Neural cell (in vitro differentiated cells): Measurements from ENCODE around the gene KLHDC4. TPM values are rescaled to one million over a fixed set of nuclear protein-coding genes. Genes with fewer than 3 reads are reported as not detected.

ENCODE experiments used
- H2AFZ ChIP-seq: fragments of 200-600, 300-800 bp; sonication (generic), shearing (Covaris generic); 2 replicates; pipeline ENCODE4 v1.6.0; 2014; ENCODE audit warnings: low read depth, mild to moderate bottlenecking, antibody characterized with exemption, low read length, moderate library complexity
- H3F3A ChIP-seq: fragments of 200-600 bp; shearing (Covaris generic); 2 replicates; pipeline ENCODE4 v1.6.1; 2016; ENCODE audit warnings: mild to moderate bottlenecking, moderate library complexity, mixed read lengths, antibody characterized with exemption, low read length; ENCODE audit not compliant: insufficient read depth, poor library complexity, severe bottlenecking
- H3K27ac ChIP-seq: fragments of 200-600, 300-800 bp; sonication (generic), shearing (Covaris generic); 2 replicates; pipeline ENCODE4 v1.5.1; 2014; ENCODE audit warnings: mild to moderate bottlenecking, low read length, moderate library complexity
- H3K27me3 ChIP-seq: fragments of 300-800, 200-600 bp; sonication (generic), shearing (Covaris generic); 2 replicates; pipeline ENCODE4 v1.6.0; 2014; ENCODE audit warnings: mild to moderate bottlenecking, low read depth, low read length, moderate library complexity; ENCODE audit not compliant: insufficient read depth
- H3K36me3 ChIP-seq: fragments of 300-800, 200-600 bp; sonication (generic), shearing (Covaris generic); 2 replicates; pipeline ENCODE4 v1.5.1; 2014; ENCODE audit warnings: mild to moderate bottlenecking, antibody characterized with exemption, low read length, moderate library complexity; ENCODE audit not compliant: insufficient read depth
- H3K4me2 ChIP-seq: fragments of 300-800, 200-600 bp; sonication (generic), shearing (Covaris generic); 2 replicates; pipeline ENCODE4 v1.6.0; 2014; ENCODE audit warnings: mild to moderate bottlenecking, low read length
- H3K4me3 ChIP-seq: fragments of 300-800, 200-600 bp; sonication (generic), shearing (Covaris generic); 2 replicates; pipeline ENCODE4 v1.5.1; 2014; ENCODE audit warnings: mild to moderate bottlenecking, low read length, moderate library complexity
- H3K79me2 ChIP-seq: fragments of 200-600 bp; shearing (Covaris generic); replicated peaks from 2 replicates; pipeline ENCODE4 v1.6.0; 2014; ENCODE audit warnings: mild to moderate bottlenecking, low read length, moderate library complexity; ENCODE audit not compliant: insufficient read depth
- H3K9ac ChIP-seq: fragments of 300-800, 200-600 bp; sonication (generic), shearing (Covaris generic); 2 replicates; pipeline ENCODE4 v1.6.1; 2016; ENCODE audit warnings: mild to moderate bottlenecking, low read length, mixed read lengths
- H3K9me2 ChIP-seq: fragments of 200-600 bp; shearing (Covaris generic); 2 replicates; pipeline ENCODE4 v1.6.1; 2016; ENCODE audit warnings: mild to moderate bottlenecking, low read length, mixed read lengths; ENCODE audit not compliant: insufficient read depth
- H3K9me3 ChIP-seq: fragments of 200-600, 300-800 bp; sonication (generic), shearing (Covaris generic); 2 replicates; pipeline ENCODE4 v1.6.1; 2016; ENCODE audit warnings: mild to moderate bottlenecking, mixed run types, low read length, moderate library complexity, mixed read lengths
- H4K20me1 ChIP-seq: fragments of 200-600 bp; shearing (Covaris generic); 2 replicates; pipeline ENCODE4 v1.6.1; 2016; ENCODE audit warnings: mild to moderate bottlenecking, mixed run types; ENCODE audit not compliant: insufficient read depth
- CTCF ChIP-seq: fragments of 450-650 bp; IDR thresholded peaks from 2 replicates; pipeline ENCODE4 v1.5.1; 2014; ENCODE audit warnings: antibody characterized with exemption, mild to moderate bottlenecking, moderate library complexity; ENCODE audit not compliant: poor library complexity, severe bottlenecking
- EP300 ChIP-seq: fragments of 450-650 bp; conservative IDR thresholded peaks from 2 replicates; pipeline ENCODE4 v1.6.1; 2014; ENCODE audit warnings: antibody characterized with exemption, mild to moderate bottlenecking, moderate library complexity; ENCODE audit not compliant: poor library complexity, severe bottlenecking
- EZH2 ChIP-seq: fragments of 200-600, 300-800 bp; shearing (Covaris generic), sonication (generic); IDR thresholded peaks from 2 replicates; pipeline ENCODE4 v1.6.1; 2014; ENCODE audit warnings: antibody characterized with exemption, low read length, borderline replicate concordance, mild to moderate bottlenecking; ENCODE audit not compliant: insufficient read depth, poor library complexity, severe bottlenecking
- MXI1 ChIP-seq: fragments of 450-650 bp; conservative IDR thresholded peaks from 2 replicates; pipeline ENCODE4 v1.6.1; 2014; ENCODE audit warnings: antibody characterized with exemption, mild to moderate bottlenecking; ENCODE audit not compliant: poor library complexity, severe bottlenecking
- POLR2AphosphoS5 ChIP-seq: IDR thresholded peaks from 2 replicates; pipeline ENCODE4 v1.6.1; 2012
- RAD21 ChIP-seq: fragments of 450-650 bp; conservative IDR thresholded peaks from 2 replicates; pipeline ENCODE4 v1.6.1; 2014; ENCODE audit warnings: antibody characterized with exemption, mild to moderate bottlenecking, moderate library complexity
- REST ChIP-seq: IDR thresholded peaks from 2 replicates; pipeline ENCODE4 v1.6.1; 2012; ENCODE audit warnings: borderline replicate concordance
- SMC3 ChIP-seq: fragments of 450-650 bp; conservative IDR thresholded peaks from 2 replicates; pipeline ENCODE4 v1.6.1; 2014; ENCODE audit warnings: antibody characterized with exemption, mild to moderate bottlenecking, moderate library complexity; ENCODE audit not compliant: poor library complexity
- TAF1 ChIP-seq: IDR thresholded peaks from 2 replicates; pipeline ENCODE4 v1.6.1; 2012; ENCODE audit warnings: low read depth
- polyA plus RNA-seq: library from polyadenylated mRNA; depleted of rRNA; stranded (reverse); fragments of >200 nt; gene quantifications from 2 replicates; pipeline ENCODE4 v1.2.3, GENCODE V29; 2014

The KLHDC4 gene
- polyA plus RNA-seq, 1 donor from 2014 or later: 27.5 TPM

GRCh38 chr16:87803385-87803784, 37.6 kb upstream of the KLHDC4 start:
- no peak overlapping the region for H3K4me2 ChIP-seq
- H2AFZ ChIP-seq: no peak overlapping the region
- TF ChIP-seq MXI1: no peak
- TF ChIP-seq CTCF: no peak
- TF ChIP-seq REST: no peak
- no peak for TF ChIP-seq POLR2AphosphoS5
- TF ChIP-seq SMC3: no peak
- no peak for TF ChIP-seq TAF1
- TF ChIP-seq RAD21: no peak
- no peak for TF ChIP-seq EZH2
- TF ChIP-seq EP300: no peak
- no peak overlapping the region for H3K9ac ChIP-seq
- no peaks in the 10 kb centered on the region for H3K27me3 ChIP-seq
- H3K9me2 ChIP-seq: no peaks in the 10 kb centered on the region
- H3K9me3 ChIP-seq: no peaks in the 10 kb centered on the region
- no peaks in the 10 kb centered on the region for H4K20me1 ChIP-seq
- H3K4me3 ChIP-seq: no peak overlapping the region
- no peaks in the 10 kb centered on the region for H3F3A ChIP-seq
- no peaks in the 10 kb centered on the region for H3K36me3 ChIP-seq
- no peak overlapping the region for H3K27ac ChIP-seq
- no peaks in the 10 kb centered on the region for H3K79me2 ChIP-seq

DNA sequence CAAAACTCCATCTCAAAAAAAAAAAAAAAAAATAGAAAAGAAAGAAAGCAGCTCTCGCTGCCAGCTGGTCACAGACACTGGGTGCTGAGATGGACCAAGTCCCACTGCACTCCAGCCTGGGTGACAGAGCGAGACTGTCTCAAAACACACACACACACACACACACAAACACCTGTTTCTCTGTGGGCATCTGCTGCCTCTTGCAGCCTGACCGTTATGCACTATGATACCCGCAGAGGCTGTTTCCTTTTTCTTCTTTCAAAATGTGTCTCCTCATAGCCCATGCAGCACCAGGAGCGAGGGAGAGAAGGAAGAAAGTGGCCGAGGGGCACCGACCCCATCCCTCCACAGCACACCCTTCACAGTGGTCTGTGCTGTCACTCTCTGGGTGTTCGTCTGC, 36.9 kb upstream of the KLHDC4 start:
- TF ChIP-seq EZH2: no peak
- TF ChIP-seq SMC3: no peak
- TF ChIP-seq TAF1: no peak
- TF ChIP-seq REST: no peak
- no peak for TF ChIP-seq EP300
- no peak for TF ChIP-seq RAD21
- TF ChIP-seq MXI1: no peak
- TF ChIP-seq POLR2AphosphoS5: no peak
- TF ChIP-seq CTCF: no peak
- Histone ChIP-seq H3F3A (no peaks in the 10 kb centered on the region), H2AFZ (no peak overlapping the region), H3K9me2 (no peaks in the 10 kb centered on the region), H4K20me1 (no peaks in the 10 kb centered on the region), H3K4me2 (no peak overlapping the region), H3K27ac (no peak overlapping the region), H3K79me2 (no peaks in the 10 kb centered on the region), H3K27me3 (no peaks in the 10 kb centered on the region), H3K9me3 (no peaks in the 10 kb centered on the region), H3K9ac (no peak overlapping the region), H3K36me3 (no peaks in the 10 kb centered on the region), H3K4me3 (no peak overlapping the region)
